Measurements from ENCODE around the gene RNF2. TPM values are rescaled to one million over a fixed set of nuclear protein-coding genes. Genes with fewer than 3 reads are reported as not detected.

RNF2 gene
- total and polyA plus RNA-seq, 7 donors: 5.0 to 15.3 (median 8.2) TPM

GRCh38 chr1:185014941-185015340 is 30.4 kb upstream of the RNF2 start:
- intact Hi-C loops (cut with DNase I): no loop called here
- DNase-seq: no peak
- Histone ChIP-seq H3K9me3 (no peaks in the 10 kb centered on the region), H3K36me3 (ENCODE audit: insufficient read depth in 1 of 2, low read depth in 1 of 2) (no peaks in the 10 kb centered on the region), H3K4me1 (no peaks in the 10 kb centered on the region), H3K27me3 (ENCODE audit: insufficient read depth in 3 of 3, low read length in 2 of 3) (no peaks in the 10 kb centered on the region), H3K4me3 (no peak overlapping the region), H3K27ac (no peak overlapping the region)
- TF ChIP-seq CTCF (IDR thresholded peaks at IDR 0.05): no peak
- no peak for ATAC-seq
- 74 to 84% (median 75%) methylated on average over 3 of the region's 3 CpGs for WGBS, 3 donors

- intact Hi-C loops (cut with DNase I): no loop called here
- no peak overlapping the region for H3K4me3 ChIP-seq
- no peak overlapping the region for H3K27ac ChIP-seq
- no peak for DNase-seq
- H3K4me1 ChIP-seq: no peaks in the 10 kb centered on the region
- 88 to 94% (median 89%) methylated on average over 3 of the region's 3 CpGs for WGBS, 3 donors
- H3K36me3 ChIP-seq (ENCODE audit: insufficient read depth in 1 of 2, low read depth in 1 of 2): no peaks in the 10 kb centered on the region
- ATAC-seq: no peak
- H3K9me3 ChIP-seq: no peaks in the 10 kb centered on the region
- H3K27me3 ChIP-seq (ENCODE audit: insufficient read depth in 3 of 3, low read length in 2 of 3): no peaks in the 10 kb centered on the region
- TF ChIP-seq CTCF (IDR thresholded peaks at IDR 0.05): no peak
Observed at GRCh38 chr1:185015631-185016030, 29.7 kb upstream of the RNF2 start.

GRCh38 chr1:185016880-185017279 is 28.5 kb upstream of the RNF2 start:
- no peak for ATAC-seq
- Histone ChIP-seq H3K27ac (no peak overlapping the region), H3K4me3 (no peak overlapping the region), H3K27me3 (ENCODE audit: insufficient read depth in 3 of 3, low read length in 2 of 3) (no peaks in the 10 kb centered on the region), H3K36me3 (ENCODE audit: insufficient read depth in 1 of 2, low read depth in 1 of 2) (no peaks in the 10 kb centered on the region), H3K4me1 (no peaks in the 10 kb centered on the region), H3K9me3 (no peaks in the 10 kb centered on the region)
- intact Hi-C loops (cut with DNase I): no loop called here
- no peak for TF ChIP-seq CTCF (IDR thresholded peaks at IDR 0.05)
- WGBS, 3 donors: 64 to 74% (median 69%) methylated on average over 2 of the region's 2 CpGs
- no peak for DNase-seq

- Histone ChIP-seq H3K9me3 (no peaks in the 10 kb centered on the region), H3K4me3 (no peak overlapping the region), H3K27ac (no peak overlapping the region), H3K27me3 (ENCODE audit: insufficient read depth in 3 of 3, low read length in 2 of 3) (no peaks in the 10 kb centered on the region), H3K4me1 (no peaks in the 10 kb centered on the region), H3K36me3 (ENCODE audit: insufficient read depth in 1 of 2, low read depth in 1 of 2) (no peaks in the 10 kb centered on the region)
- ATAC-seq (no peak), DNase-seq (no peak)
- WGBS, 3 donors: 80 to 95% (median 90%) methylated on average over 2 of the region's 2 CpGs
- TF ChIP-seq CTCF (IDR thresholded peaks at IDR 0.05): no peak
- intact Hi-C loops (cut with DNase I): no loop called here
Observed at GRCh38 chr1:185017338-185017737, 28.0 kb upstream of the RNF2 start.

GRCh38 chr1:185017966-185018365 is 27.4 kb upstream of the RNF2 start:
- Histone ChIP-seq H3K4me3 (no peak overlapping the region), H3K4me1 (no peaks in the 10 kb centered on the region), H3K27me3 (ENCODE audit: insufficient read depth in 3 of 3, low read length in 2 of 3) (no peaks in the 10 kb centered on the region), H3K27ac (no peak overlapping the region), H3K36me3 (ENCODE audit: insufficient read depth in 1 of 2, low read depth in 1 of 2) (no peaks in the 10 kb centered on the region), H3K9me3 (no peaks in the 10 kb centered on the region)
- WGBS, 3 donors: 84 to 87% (median 84%) methylated on average over 3 of the region's 3 CpGs
- ATAC-seq: no peak
- no peak for DNase-seq
- no peak for TF ChIP-seq CTCF (IDR thresholded peaks at IDR 0.05)
- intact Hi-C loops (cut with DNase I): no loop called here

Data from psoas muscle (tissue), 8 donors.